ENCODE measurements around the gene KRT76.

KRT76 gene

DNA sequence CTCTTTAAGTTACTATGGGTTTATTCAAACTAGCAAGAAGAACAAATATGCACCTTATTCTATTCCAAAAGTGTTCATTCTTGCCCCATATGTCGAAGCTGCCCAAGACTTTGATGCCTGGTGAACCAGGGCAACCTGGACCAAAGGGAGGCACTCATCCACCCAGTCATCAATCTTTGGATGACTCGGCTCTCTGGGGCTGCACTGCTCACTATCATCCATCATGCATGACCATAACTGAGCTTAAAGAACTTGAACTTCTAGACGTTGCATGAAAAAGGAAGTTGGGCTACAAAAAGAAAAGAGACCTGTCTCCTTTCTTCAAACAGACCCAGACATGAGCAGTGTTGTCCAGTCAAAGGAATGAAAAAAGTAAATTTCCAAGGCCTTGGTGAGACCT, 35.6 kb upstream of the KRT76 start:
- no peak for DNase-seq

DNA sequence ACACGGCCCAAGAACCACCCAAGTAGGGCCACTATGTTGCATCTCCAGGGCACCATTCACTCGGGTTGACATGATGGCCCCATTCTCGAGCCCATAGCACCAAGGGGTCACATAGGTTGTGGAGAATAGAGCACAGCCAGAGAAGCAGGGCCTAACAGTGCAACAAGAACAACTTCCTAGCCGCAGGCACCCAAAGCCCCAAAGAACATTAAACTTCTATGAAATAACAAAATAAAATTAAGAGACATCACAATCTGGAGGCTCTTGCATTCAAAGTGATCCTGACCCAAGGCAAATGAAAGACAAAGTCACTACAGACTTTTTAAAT, 34.9 kb upstream of the KRT76 start:
- no peak for DNase-seq

DNA sequence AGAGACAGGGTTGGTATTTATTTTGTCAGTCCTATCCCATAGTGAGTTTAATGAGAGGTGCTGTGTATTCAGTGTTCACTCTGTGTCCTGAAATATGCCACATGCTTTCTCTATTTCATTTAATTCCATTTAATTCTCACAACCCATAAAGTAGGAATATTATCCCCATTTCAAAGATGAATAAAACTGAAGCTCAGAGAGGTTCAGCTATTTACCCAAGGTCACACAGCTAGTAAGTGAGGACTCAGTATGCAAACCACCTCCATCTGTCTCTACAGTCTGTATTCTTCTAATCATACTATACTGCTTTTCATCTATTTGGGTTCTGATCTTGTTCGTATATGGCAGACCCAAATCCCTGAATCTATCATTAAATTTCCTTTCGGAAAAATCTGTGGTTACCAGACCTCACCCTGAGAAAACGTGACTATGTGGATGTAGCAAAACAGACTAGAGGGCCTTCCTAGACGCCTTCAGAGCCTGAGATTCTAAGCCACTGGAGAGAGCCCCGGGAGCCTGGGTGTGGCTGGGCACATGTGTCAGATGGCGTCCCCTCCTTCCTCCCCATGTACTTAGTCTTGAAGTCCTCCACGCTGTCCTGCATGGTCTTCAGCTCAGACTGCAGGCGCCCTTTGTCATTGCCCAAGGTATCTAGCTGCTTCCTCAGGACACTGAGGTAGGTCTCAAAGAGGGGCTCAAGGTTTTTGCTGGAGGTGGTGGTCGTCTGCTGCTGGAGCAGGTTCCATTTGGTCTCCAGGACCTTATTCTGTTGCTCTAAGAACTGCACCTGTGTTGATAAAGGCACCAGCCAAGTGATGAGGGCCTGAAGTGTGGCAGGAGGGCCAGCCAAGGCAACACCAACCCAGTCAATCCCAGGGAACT, 34.3 kb upstream of the KRT76 start:
- no peak for DNase-seq

DNA sequence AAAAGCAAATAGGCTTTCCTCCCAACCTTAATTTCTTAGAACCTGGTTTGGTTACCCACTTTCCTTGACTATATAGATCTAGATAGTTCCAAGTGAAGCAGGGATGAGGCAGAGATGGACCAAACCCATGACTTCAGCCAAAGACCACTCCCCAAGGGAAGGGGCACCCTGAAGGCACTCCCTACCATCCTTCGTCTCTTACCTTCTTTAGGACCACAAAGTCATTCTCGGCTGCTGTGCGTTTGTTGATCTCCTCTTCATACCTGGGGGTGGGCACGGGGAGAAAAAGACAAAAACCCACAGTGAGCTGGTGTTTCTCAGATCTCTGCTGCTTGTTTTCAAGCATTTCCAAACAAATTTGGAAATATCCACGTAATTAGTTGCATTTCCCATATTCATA, 33.4 kb upstream of the KRT76 start:
- DNase-seq: no peak

DNA sequence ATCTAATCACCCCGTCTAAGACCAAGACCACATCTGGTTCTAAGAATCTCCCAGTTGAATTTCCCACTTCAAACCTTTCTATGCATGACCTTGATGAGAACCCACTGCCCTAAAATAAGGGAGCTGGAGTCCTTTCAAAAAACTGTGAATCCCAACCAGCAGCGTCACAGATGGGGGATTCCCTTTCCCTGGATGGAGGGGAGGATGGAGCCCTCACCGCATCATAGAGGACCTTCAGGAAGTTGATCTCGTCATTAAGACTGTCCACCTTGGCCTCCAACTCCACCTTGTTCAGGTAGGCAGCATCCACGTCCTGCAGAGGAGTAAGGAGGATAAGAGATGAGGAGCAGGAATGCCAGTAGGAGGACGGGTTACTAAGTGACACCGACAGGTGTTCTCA, 32.0 kb upstream of the KRT76 start:
- DNase-seq: no peak

DNA sequence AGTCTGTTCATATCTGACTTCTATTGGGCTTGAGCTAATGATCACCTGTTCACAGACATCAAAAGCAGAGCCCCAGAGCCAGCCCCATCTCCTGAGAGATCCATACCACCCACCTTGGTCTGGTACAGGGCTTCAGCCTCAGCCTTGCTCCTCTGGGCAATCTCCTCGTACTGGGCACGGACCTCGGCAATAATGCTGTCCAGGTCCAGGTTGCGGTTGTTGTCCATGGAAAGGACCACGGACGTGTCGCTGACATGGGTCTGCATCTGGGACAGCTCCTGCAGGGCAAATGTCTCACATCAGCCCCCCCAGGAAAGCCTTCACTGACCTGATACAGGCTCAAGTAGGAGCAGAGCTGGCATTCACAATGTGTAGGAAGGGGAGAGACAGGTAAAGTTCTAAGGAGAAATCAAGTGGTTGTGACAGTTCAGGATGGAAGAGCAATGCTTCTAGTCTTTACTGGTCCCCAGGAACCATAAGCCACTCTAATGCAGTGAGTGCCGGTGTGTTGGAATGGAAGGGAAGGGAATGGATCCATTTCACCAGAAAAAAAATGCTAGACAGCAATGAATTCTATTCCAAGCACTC, 31.5 kb upstream of the KRT76 start:
- no peak for DNase-seq

DNA sequence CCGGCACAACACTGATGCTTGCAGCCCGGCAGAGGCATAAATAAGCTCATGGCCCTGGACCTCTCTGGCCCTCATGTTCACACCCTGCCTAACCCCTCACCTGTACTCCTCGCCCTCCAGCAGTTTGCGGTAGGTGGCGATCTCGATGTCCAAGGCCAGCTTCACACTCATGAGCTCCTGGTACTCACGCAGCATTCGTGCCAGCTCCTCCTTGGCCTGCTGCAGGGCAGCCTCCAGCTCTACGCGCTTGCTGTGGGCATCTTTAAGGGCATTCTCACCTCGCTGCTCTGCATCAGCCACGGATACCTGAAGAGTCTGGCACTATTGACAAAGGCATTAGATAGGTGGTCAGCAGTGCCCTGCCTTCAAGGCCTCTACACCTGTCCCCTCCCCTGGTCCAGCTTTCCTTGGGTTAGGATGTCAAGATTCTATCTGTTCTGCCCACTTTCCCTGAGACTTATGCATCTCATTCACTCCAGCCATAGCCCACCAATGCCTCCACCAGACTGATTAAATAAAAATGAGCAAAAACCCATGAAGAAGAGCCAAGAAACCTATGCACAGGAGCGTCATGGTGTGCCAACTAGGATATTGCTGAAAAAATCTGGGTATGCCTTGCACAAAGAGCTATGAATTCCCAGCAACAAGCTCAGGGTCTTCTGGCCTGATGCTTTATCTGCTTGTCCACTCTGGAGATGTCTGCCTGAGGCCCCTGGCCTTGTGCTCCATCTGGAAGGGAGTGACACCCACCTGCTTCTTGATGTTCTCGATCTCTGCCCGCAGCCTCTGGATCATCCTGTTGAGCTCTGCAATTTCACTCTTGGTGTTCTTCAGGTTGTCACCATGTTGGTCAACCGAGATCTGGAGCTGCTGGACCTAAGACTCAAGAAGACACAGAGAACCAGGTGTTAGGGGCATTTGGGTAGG, 30.7 kb upstream of the KRT76 start:
- no peak for DNase-seq

DNA sequence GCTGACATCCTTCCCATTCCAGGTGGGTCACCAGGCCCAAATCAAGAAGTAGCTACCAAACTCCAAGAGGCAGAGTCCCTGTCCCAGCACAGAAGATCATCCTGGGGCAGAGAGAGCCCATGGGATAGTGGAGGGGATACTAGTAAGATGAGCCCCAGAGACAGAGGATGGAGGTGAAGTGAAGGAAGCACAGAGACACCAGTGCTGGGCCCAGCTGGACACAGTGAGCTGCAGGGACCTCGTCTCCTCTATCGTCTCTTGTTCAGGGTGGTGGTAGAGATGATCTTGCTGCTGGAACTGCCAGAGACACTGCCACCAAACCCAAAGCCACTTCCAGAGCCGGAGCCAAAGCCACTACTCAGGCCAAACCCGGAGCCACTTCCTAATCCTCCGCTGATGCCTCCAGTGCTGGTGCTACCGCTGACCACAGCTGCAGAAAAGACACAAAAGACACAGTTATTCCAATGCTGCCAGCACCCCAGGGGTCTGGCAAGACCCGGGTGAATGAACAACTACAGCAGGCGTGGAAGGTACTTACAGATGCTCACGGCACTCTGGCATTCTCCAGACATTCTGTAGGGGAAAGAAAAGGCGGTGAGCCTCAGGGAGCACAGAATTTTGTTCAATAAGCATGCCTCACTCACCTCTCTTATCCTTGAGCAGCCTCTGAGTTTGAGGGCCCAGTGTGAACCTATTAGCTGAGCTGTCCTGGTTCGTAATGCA, 29.8 kb upstream of the KRT76 start:
- DNase-seq: no peak

DNA sequence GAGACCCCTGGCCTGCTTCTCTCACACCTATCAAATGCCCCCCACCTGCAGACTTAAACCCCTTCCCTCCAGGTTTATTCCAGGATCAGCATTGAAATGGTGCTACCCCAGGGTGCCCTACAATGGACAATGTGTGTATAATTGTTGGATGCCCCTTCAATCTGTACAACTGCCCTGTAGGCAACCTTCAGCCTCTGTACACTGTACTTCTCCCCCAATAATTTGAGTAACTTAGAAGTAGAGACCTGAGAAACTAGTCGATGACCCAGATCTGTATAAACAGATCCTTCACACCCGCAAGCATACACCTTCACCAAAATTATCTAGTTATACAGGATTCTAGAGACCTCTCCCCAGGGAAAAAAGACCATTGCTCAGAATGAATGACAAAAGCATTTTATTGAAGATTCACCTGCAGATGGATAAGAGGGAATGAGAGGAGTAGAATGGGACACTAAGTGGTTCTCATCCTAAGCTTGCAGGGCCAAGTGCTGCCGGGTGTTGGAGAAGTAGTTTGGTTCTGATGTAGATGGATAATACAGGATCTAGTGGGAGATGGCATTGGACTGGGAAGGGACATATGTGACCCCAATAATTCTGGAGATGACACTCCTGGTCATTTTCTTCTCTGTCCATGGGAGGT, 29.1 kb upstream of the KRT76 start:
- no peak for DNase-seq

DNA sequence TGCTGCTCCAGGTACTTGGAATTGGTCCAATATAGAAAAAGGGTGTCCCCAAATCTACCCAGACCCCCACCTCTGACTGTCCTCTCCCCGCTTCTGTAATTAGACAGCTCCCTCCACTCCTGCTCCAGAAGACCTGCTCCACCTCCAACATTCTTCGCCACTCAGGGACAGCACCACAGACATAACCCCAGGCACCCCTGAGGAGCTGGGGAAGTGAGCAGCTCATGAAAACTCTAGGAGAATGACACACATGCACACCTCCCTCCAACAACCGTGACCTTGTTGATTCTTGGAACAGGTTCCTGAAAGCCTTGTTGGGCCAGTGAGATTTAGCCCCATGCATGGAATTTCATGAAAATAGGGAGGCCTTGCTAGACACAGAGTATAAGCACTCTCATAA, 28.6 kb upstream of the KRT76 start:
- no peak for DNase-seq

DNA sequence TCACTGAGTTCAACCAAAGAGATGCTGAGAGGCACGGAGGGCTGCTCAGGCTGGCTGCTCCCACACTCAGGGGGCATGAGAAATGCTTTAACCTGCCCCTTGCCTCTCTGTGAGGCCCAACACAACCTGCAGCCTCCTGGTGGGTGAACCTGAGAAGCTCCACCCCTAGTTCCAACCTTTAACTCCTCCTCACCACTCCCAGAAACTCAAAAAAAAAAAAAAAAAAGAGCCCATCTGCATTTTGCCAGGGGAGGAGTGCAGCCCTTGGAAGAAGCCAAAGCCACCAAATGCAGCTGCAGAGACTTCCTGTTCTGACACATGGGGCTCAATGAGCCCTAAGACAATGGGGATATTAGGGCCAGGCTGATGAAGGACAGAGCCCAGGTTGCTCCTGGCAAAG, 27.9 kb upstream of the KRT76 start:
- DNase-seq: no peak

DNA sequence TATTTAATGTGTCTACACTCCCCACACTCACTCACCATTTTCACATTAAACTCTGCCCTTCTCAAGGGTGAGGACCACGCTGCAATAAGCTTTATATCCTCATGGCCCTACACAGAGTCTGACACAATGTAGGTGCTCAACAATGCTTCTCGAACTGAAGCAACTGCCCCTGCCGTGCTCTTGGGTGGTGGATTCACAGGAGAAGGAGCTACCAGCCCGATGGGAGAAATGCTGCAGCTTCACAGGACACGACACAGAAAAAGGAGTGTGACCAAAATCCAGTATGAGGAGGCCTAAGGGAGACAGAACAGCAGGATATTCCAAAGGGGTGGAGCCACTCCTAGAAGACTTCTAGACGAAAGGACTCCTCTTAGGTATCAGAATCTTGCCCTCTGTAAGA, 25.3 kb upstream of the KRT76 start:
- no peak for DNase-seq

DNA sequence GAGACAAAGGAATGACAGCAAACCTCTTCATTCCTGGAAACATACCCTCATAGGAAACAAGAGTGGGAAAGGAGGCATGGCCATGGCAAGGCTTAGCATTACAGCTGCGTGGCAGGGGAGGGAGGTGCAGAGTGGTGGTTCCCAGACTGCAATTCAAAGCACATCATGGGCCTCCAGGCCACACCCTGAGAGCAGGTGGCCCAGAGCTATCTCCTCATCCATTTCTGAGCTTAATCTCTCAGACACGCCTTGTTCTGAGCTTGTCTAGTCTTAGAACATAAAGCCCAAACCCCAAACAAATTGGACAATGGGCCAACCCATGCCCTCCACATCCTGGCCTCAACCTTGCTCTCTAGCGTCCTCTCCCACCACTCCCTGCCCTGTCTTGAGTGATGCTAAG, 24.6 kb upstream of the KRT76 start:
- DNase-seq: no peak

DNA sequence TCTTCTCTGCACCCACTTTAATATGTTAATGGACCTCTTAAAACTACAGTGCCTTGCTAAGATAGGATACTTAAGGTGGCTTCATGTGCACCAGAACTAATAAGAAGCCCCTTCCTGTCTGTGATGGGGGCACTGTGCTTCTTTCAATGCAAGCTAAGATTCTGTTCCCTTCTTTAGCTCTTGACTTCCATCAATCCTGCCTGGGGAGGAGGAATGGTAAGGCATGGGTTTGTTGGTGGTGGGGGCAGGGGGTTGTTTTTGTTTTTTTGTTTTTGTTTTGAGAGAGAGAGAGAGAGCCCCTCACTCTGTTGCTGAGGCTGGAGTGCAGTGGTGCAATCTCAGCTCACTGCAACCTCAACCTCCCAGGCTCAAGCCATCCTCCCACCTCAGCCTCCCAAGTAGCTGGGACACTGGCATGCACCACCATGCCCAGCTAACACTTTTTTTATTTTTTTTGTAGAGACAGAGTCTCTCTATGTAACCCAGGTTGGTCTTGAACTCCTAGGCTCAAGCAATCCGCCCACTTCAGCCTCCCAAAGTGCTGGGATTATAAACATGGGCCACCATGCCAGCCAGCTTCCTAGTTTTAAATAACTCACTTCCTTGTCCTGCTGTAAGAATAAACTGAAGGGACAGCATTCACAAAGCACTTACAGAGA, 23.2 kb upstream of the KRT76 start:
- no peak for DNase-seq

DNA sequence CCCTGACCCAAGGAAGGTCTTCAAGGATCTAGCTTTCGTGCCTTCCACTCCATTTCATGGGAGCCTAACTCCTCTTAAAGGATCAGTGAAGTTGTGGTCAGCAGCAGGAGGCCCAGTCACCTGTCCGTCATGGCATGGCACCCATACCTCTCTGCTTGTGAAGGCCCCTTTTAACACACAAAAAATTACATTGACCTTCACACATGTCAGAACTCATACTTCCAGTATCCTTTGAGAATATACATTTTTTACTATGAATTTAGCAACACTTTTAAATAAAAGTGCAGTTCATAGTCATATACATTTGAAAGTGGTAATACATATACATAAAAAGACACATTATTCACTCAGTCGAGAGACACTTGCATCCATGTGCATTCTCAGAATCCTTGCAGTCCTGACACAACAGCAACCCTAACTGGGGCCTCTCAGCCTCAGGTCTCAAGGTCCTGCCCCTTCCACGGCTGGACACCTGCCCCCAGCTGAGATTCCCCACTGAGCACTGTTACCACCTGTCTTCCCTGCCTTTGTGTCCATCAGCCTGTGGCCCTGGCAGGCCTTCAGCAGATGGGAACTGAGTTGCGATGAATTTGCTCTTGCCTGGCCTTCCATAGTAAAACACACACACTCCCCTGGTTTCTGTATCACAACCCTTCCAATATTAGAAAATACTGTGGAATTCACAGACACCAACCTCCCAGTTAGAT, 22.5 kb upstream of the KRT76 start:
- no peak for DNase-seq

DNA sequence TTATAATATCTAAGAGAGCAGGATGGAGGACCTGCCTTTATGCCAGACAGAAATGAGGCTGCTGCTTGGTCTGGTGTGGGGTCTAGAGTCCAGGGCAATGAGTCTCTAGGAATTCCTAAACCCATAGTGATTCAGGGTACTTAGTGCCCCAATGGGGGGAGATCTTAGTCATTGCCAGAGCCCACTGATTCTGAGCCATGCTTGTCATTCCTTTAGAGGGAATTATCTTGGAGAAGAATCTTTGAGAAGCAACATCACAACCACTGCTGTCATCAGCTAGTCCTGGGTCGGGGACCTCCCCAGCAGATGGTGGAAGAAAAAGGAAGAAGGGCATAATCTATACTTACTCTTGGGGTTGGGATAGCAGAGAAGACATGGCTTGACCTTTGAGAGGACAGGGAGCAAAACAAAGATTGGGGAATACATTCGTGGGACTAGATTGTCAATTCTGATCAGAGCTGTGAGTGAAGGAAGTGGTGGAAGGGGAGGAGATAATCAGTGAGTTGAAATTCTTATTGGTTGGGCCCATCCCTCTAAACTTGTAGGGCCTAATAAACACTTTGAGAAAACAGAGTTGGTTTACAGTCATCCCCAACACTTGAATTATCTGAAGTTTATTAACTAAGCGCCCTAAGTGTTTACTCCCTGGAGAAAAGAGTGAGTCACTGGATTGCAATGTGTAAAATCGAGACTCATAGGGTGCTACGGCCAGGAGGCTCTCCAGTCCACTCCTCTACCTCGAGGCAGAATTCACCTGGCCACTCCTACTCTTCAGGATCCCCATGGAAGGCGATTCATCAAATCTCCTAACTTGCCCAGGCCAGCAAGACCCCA, 21.7 kb upstream of the KRT76 start:
- DNase-seq: no peak

DNA sequence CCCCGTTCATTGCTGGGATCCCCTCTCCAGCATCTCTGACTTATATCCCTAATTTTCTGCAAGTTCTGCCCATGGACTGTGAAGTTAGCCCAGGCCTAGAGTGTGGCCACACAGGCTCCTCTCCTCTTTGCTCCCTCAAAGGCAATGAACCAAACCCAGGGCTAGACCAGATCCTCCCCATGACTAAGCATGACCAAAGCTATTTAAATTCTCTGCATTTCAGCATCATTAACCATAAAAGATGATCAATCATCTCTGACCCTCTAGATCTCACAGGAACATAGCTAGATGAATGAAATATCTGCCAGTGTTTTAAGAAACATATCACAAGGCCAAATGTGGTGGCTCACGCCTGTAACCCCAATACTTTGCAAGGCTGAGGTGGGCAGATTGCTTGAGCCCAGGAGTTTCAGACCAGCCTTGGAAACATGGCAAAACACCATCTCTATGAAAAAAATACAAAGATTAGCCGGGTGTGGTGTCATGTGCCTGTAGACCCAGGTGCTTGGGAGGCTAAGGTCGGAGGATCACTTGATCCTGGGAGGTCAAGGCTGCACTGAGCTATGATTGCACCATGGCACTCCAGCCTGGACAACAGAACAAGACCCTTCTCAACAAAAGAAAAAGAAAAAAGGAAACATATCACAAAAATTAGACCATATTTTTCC, 21.0 kb upstream of the KRT76 start:
- no peak for DNase-seq

DNA sequence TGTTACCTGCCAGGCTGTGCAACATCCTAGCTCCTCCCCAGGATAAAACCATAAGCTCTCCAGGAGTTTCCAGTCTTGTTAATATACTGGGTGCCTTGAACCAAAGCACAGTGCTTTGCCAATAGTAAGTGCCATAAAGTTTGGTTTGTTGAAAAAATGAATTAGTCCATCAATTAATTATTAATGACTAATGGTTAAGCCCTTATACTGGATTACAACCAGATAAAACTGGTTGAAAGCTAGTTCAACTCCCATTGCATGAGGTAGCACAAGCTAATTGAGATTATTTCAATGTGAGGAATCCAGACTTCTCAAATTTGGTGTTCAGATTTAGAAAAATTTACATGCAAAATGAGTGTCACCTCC, 20.4 kb upstream of the KRT76 start:
- no peak for DNase-seq

DNA sequence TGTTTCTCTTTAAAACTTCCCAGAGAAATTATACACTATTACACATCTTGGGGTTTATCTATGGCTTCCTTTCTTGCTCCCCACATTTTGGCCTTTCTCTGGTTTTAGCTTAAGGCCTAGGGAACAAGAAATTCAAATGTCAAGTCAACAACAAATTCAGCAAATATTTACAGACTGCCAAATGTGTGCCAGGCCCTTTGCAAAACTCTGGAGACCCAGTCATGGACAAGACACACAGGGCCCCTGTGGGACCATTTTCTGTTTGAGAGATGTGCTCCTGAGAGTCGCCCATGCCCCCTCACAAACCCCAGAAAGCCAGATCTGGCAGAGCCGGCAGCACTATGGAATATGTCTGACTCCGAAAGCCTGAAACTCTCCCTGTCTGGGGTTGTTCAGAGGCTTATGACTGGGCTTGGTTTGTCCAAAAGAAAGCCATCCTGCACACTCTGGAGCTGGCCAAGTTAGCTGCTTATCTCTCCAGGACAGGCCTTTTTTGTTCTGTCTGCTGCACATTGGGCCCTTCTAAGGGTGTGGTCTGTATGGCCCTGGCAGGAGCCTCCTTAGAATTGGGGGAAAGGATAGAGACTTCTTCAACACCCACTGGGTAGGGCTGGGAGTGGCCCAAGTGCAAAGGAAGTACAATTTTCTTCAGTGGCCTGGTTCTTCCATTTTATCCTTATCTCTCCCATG, 19.8 kb upstream of the KRT76 start:
- no peak for DNase-seq
